Stimulated activated naive CD8-positive, alpha-beta T cell treated with anti-CD3 and anti-CD28 coated beads, Interleukin-15, Interleukin-2, amounts not matched to agents 100 ng/mL and 50 ng/mL, for 24 hours (primary cell): ENCODE results near the gene KRTAP9-1.

ENCODE experiments used
- H3K27ac Mint-ChIP-seq: one replicate; pipeline ENCODE4 v1.8.0; 2021; ENCODE audit warnings: mild to moderate bottlenecking, mixed read lengths
- H3K27me3 Mint-ChIP-seq: one replicate; pipeline ENCODE4 v1.8.0; 2021; ENCODE audit warnings: mixed read lengths
- H3K36me3 Mint-ChIP-seq: one replicate; pipeline ENCODE4 v1.8.0; 2021; ENCODE audit warnings: low read depth, mixed read lengths
- H3K4me1 Mint-ChIP-seq: one replicate; pipeline ENCODE4 v1.8.0; 2021; ENCODE audit warnings: low read depth, mixed read lengths
- H3K4me3 Mint-ChIP-seq: one replicate; pipeline ENCODE4 v1.8.0; 2021; ENCODE audit warnings: mild to moderate bottlenecking, mixed read lengths
- H3K9me3 Mint-ChIP-seq: one replicate; pipeline ENCODE4 v1.8.0; 2021; ENCODE audit warnings: mixed read lengths

The KRTAP9-1 gene

DNA sequence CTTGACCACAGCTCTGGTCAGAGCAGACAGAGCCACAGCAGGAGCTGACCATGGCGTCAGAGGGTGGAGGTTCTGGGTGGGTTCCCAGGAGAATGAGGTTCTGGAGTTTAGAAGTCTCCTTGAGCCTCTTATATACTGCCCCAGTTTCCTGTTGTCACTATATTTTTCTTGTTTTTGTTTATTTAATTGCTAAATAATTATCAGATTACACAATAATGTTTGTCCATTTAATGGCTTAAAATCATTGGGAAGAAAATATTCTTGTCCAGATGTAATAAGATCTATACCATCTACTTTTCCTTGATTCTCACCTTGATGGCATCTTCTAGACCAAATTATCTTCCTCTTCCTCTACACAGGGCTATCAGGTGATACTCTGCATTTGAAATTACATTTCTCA, 21.6 kb upstream of the KRTAP9-1 start, which contains the start of gene KRTAP4-3:
KRTAP4-3 (minus strand) TSS at position 101 of the 400 bp plus-strand sequence; CDS start at position 52, 49 bp downstream.
- H3K4me1 Mint-ChIP-seq, result no peaks in the 10 kb centered on the region
- no peaks in the 10 kb centered on the region for H3K36me3 Mint-ChIP-seq
- no peak within 1 kb of the TSS for H3K4me3 Mint-ChIP-seq
- H3K9me3 Mint-ChIP-seq, result no peaks in the 10 kb centered on the region
- no peak within 1 kb of the TSS for H3K27ac Mint-ChIP-seq
- H3K27me3 Mint-ChIP-seq, result no peaks in the 10 kb centered on the region

DNA sequence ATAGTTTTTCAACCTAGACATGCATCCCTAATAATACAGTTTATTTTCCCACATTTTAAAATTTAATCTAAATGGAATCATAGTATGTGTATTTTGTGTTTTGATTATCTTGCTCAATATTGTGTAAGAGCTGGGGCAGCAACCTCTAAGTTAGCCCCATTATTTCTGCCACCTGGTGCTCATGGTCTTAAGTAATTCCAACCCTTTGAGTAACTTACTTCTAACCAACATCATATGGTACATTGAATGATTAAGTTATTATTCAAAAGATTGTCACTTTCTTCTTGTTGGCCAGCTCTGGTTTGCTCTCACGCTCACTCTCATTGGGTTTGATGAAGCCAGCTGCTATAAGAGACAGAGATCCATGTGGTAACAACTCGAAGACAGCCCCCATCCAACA, 17.8 kb upstream of the KRTAP9-1 start:
- Mint-ChIP-seq H3K27ac (no peak overlapping the region), H3K27me3 (no peaks in the 10 kb centered on the region), H3K36me3 (no peaks in the 10 kb centered on the region), H3K4me1 (peaks cover 2% of the 10 kb centered on the region), H3K4me3 (no peak overlapping the region), H3K9me3 (no peaks in the 10 kb centered on the region)

DNA sequence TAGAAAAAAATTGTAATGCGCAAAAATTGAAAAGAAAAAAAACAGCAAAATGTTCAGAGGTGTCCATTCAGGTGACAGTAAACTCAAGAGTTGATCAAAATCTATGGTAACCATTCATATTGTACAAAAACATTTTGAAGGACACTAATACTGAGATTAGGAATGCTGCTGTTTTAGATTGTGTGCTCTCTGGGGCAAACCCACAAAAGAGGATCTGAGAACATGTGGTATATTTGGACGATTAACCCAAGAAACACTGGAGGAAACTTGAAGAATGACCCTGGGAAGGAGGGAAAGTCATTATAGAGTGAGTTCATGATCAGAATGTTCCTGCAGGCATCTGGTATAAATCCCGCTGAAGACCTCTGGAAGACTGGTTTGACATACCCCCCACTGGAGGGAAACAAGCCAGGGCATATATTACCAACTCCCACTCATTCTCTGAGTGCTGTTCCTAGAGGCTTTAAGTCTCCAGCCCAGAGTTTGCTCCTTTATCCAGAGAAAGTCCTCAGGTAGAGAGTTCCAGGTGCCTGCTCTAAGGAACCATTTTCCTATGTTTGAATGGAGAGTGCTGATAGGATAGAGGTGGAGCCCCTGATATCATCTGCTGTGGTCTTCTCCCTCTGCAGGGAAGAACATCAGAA, 12.8 kb upstream of the KRTAP9-1 start:
- no peaks in the 10 kb centered on the region for H3K36me3 Mint-ChIP-seq

DNA sequence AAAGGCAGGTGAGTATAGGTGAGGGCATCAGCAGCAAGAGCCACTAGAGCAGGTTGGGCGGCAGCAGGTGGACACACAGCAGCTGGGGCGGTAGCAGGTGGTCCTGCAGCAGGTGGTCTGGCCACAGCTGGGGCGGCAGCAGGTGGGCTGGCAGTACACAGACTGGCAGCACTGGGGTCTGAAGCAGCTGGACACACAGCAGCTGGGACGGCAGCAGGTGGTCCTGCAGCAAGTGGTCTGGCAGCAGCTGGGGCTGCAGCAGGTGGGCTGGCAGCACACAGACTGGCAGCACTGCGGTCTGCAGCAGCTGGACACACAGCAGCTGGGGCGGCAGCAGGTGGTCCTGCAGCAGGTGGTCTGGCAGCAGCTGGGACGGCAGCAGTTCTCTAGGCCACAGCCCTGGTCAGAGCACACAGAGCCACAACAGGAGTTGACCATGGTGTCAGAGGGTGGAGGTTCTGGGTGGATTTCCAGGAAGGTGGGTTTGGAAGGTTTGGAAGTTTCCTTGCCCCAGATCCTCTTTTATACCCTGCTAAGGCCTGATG, 11.9 kb upstream of the KRTAP9-1 start, which contains the start of gene KRTAP4-2:
KRTAP4-2 (minus strand) TSS at position 495 of the 545 bp plus-strand sequence; CDS start at position 438, 57 bp downstream.
- no peaks in the 10 kb centered on the region for H3K9me3 Mint-ChIP-seq
- no peak within 1 kb of the TSS for H3K27ac Mint-ChIP-seq
- no peaks in the 10 kb centered on the region for H3K27me3 Mint-ChIP-seq
- H3K4me3 Mint-ChIP-seq, result no peak within 1 kb of the TSS
- H3K4me1 Mint-ChIP-seq, result peaks cover 9% of the 10 kb centered on the region
- H3K36me3 Mint-ChIP-seq, result no peaks in the 10 kb centered on the region

More for the DNA sequence above, 12.8 kb upstream of the KRTAP9-1 start:
- Mint-ChIP-seq H3K27ac (no peak overlapping the region), H3K27me3 (no peaks in the 10 kb centered on the region), H3K4me3 (no peak overlapping the region), H3K9me3 (no peaks in the 10 kb centered on the region), H3K4me1 (peaks cover 9% of the 10 kb centered on the region)

DNA sequence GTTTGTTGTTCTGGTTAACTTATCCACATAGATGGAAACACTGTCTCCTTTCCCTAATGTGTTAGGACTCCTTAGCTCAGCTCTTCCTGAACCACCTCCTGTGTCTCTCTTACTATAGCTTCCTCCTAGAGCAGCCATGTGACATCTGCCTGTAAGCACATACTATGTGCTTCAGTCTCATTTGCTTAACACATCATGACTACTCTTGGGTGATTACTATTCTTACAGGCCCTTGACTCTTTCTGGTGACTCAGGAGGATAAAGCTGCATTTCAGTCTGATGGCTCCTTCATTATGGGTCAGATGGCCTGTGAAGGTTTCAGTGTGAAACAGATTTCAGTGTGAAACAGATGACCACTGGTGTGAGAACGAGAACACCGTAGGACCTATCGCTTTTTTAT, 11.3 kb upstream of the KRTAP9-1 start:
- Mint-ChIP-seq H3K27me3 (no peaks in the 10 kb centered on the region), H3K9me3 (no peaks in the 10 kb centered on the region), H3K4me3 (no peak overlapping the region), H3K27ac (no peak overlapping the region), H3K4me1 (peaks cover 9% of the 10 kb centered on the region), H3K36me3 (no peaks in the 10 kb centered on the region)

DNA sequence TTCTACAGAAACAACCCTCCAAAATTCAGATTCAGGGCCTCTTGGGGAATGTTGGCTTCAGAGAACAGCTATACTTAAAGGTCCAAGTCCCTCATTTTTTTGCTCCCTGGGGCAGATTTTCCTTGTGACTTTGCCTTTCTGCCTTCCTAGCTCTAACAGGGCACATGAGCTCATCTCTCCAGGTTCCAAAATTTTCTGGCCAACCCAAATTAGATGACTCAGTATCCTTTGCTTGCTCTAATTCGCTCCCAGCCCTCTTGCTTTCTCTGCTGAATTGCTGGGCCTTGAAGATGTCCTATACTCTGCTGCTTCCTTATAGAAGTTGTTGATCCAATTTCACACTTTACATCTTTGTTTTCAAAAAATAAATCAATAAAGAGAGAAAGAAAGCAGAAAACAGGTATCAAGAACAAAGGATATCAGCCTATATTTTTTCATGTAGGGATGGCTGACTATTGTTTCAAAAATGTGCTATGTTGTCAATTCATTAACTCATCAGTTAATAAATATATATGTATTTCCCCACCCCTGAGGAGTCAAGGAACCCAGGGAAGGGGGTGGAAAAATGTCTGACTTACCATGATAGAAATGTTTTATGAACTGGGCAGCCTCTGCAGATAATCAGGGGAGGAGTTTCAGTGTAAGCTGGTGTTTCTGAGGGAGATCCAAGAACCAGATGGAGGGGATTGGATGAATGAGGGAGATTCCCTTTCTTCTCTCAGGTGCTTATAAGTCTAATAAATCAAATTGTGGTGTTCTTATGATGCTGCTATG, 10.7 kb upstream of the KRTAP9-1 start:
- Mint-ChIP-seq H3K36me3 (no peaks in the 10 kb centered on the region), H3K27me3 (no peaks in the 10 kb centered on the region), H3K4me1 (peaks cover 9% of the 10 kb centered on the region), H3K27ac (no peak overlapping the region), H3K9me3 (no peaks in the 10 kb centered on the region), H3K4me3 (no peak overlapping the region)

- H3K9me3 Mint-ChIP-seq, result no peaks in the 10 kb centered on the region
- no peak within 1 kb of the TSS for H3K4me3 Mint-ChIP-seq
- H3K27ac Mint-ChIP-seq, result no peak within 1 kb of the TSS
- no peaks in the 10 kb centered on the region for H3K4me1 Mint-ChIP-seq
- H3K36me3 Mint-ChIP-seq, result no peaks in the 10 kb centered on the region
- H3K27me3 Mint-ChIP-seq, result no peaks in the 10 kb centered on the region
These were observed 5.2 kb upstream of the KRTAP9-1 start, which contains the start of gene KRTAP4-1 for GRCh38 chr17:41184480-41184961. Gene KRTAP4-1 (minus strand): TSS chr17:41184911. CDS start chr17:41184854, 57 bp downstream.

- H3K36me3 Mint-ChIP-seq, result no peaks in the 10 kb centered on the region
- H3K27me3 Mint-ChIP-seq, result no peaks in the 10 kb centered on the region
- no peaks in the 10 kb centered on the region for H3K4me1 Mint-ChIP-seq
- no peak overlapping the region for H3K27ac Mint-ChIP-seq
- no peaks in the 10 kb centered on the region for H3K9me3 Mint-ChIP-seq
- H3K4me3 Mint-ChIP-seq, result no peak overlapping the region
These were observed 4.7 kb upstream of the KRTAP9-1 start for GRCh38 chr17:41185001-41185400.

DNA sequence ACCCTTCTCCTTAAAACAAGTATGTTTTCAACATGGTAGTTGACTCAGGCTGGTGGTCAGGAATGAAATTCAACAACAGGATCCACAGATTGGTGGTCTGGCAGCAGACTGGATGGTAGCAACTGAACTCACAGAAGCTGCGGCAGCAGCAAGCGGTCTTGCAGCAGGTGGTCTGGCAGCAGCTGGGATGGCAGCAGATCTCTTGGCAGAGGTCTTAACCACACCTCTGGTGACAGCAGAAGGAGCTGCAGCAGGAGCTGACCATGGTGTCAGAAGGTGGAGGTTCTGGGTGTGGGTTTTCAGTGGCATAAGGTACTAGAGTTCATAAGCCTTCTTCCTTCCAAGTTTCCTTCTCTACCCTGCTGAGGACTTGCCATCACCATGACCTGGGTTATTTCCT, 2.8 kb upstream of the KRTAP9-1 start:
- no peak overlapping the region for H3K27ac Mint-ChIP-seq
- no peak overlapping the region for H3K4me3 Mint-ChIP-seq
- no peaks in the 10 kb centered on the region for H3K36me3 Mint-ChIP-seq
- H3K27me3 Mint-ChIP-seq, result peaks cover 7% of the 10 kb centered on the region
- H3K4me1 Mint-ChIP-seq, result no peaks in the 10 kb centered on the region
- H3K9me3 Mint-ChIP-seq, result no peaks in the 10 kb centered on the region

GRCh38 chr17:41190328-41190727, 641 bp downstream of the KRTAP9-1 start:
- H3K36me3 Mint-ChIP-seq, result no peaks in the 10 kb centered on the region
- H3K27me3 Mint-ChIP-seq, result peaks cover 7% of the 10 kb centered on the region
- no peaks in the 10 kb centered on the region for H3K4me1 Mint-ChIP-seq
- no peak overlapping the region for H3K4me3 Mint-ChIP-seq
- H3K27ac Mint-ChIP-seq, result no peak overlapping the region
- H3K9me3 Mint-ChIP-seq, result no peaks in the 10 kb centered on the region

DNA sequence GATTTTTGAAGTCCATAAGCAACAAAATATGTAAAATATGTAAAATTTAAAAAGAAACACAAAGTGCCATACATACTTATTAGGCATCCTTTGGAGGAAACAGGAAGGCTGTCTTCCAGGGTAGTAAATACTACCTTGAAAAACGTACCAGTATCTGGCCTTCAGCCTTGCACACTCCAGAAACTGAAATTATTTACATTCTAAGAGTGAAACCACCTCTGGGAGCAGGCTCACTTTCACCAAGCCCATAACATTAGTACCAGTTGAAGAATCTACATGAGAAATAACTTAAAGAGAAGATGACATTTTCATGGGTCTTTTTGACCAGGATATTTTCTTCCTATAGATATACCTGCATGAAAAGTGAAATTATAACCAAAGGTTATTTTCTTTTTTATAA, 6.4 kb downstream of the KRTAP9-1 start:
- Mint-ChIP-seq H3K4me3 (no peak overlapping the region), H3K4me1 (no peaks in the 10 kb centered on the region), H3K9me3 (no peaks in the 10 kb centered on the region), H3K36me3 (no peaks in the 10 kb centered on the region), H3K27ac (no peak overlapping the region), H3K27me3 (no peaks in the 10 kb centered on the region)

DNA sequence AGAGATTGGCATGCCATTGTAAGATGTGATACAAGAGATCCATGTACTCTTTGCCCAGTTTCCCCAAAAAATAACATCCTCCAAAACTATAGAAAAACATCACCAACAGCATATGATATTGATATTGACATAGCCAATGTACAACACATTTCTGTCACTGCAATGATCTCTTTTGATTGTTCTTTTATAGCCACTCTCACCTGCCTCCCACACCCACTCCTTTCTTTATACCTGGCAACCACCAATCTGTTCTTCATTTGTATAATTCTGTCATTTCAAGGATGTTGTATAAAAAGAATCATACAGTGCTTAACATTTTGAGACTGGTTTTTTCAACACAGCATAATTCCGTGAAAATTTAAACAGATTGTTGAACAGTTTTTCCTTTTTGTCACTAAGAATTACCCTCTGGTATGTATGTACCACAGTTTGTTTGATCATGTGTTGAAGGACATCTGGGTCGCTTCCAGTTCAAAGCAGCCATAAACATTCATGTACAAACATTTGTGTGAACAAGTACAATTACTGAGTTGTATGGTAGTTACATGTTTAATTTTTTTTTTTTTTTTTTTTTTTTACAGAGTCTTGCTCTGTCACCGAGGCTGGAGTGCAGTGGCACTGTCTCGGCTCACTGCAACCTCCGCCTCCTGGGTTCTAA, 9.9 kb downstream of the KRTAP9-1 start:
- Mint-ChIP-seq H3K36me3 (no peaks in the 10 kb centered on the region), H3K27me3 (no peaks in the 10 kb centered on the region), H3K4me1 (no peaks in the 10 kb centered on the region), H3K4me3 (no peak overlapping the region), H3K27ac (no peak overlapping the region), H3K9me3 (no peaks in the 10 kb centered on the region)

DNA sequence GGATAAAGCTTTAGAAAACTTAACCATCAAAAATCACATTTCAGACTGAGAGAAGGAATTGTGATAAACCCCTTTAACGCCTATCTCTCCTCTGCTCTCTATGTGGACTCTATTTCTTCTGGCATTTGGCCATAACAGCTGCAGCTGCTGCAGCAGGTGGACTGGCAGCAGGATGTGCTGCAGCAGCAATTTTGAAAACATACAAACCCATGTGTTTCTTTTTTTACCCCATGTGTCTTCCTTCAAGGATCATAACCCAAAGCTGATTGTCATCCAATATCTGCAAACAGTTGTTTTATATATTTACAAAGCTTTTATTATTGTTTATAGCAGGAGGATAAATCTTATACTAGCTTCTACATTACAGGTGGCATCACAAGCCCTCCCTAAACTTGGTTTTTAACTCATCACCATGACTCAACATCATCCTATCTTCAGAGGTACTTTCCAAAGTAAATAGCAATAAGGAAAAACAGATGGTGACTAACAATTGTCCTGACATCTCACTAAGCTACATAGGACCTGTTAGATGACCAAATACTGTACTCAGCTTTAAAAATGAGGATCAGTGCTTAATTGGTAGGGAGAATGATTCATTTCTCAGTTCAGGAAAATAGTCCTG, 22.3 kb downstream of the KRTAP9-1 start:
- no peak overlapping the region for H3K27ac Mint-ChIP-seq
- H3K4me1 Mint-ChIP-seq, result peaks cover 12% of the 10 kb centered on the region
- H3K27me3 Mint-ChIP-seq, result peaks cover 16% of the 10 kb centered on the region
- no peak overlapping the region for H3K4me3 Mint-ChIP-seq
- no peaks in the 10 kb centered on the region for H3K9me3 Mint-ChIP-seq
- H3K36me3 Mint-ChIP-seq, result no peaks in the 10 kb centered on the region

GRCh38 chr17:41212524-41213169, 23.0 kb downstream of the KRTAP9-1 start:
- H3K4me1 Mint-ChIP-seq, result peaks cover 12% of the 10 kb centered on the region
- no peak overlapping the region for H3K27ac Mint-ChIP-seq
- peaks cover 16% of the 10 kb centered on the region for H3K27me3 Mint-ChIP-seq
- H3K9me3 Mint-ChIP-seq, result no peaks in the 10 kb centered on the region
- no peak overlapping the region for H3K4me3 Mint-ChIP-seq
- H3K36me3 Mint-ChIP-seq, result no peaks in the 10 kb centered on the region
